H1 (cell line): Measurements from ENCODE around the gene MADD.

Experiments
- CHD2 ChIP-seq: IDR thresholded peaks from 2 replicates; pipeline ENCODE4 v1.6.1; 2012; ENCODE audit warnings: low read length, improper control_type of control experiment
- CTCF ChIP-seq, 3 experiments: IDR thresholded peaks; 1 replicate in 2 of 3; 2 replicates in 1 of 3; pipeline versions ENCODE4 v1.5.1 to v1.6.1; 2011; ENCODE audit warnings: low read length in 3 of 3, mild to moderate bottlenecking in 3 of 3, inconsistent platforms in 2 of 3, low read depth in 1 of 3, moderate library complexity in 1 of 3; ENCODE audit not compliant: insufficient read depth in 1 of 3; ENCODE audit errors: control extremely low read depth in 1 of 3
- EP300 ChIP-seq, 2 experiments: IDR thresholded peaks; 1 replicate in 1 of 2; 2 replicates in 1 of 2; pipeline ENCODE4 v1.6.1; 2011 to 2012; ENCODE audit warnings: low read depth in 2 of 2, low read length in 2 of 2, mild to moderate bottlenecking in 2 of 2, borderline replicate concordance in 1 of 2, inconsistent platforms in 1 of 2, moderate library complexity in 1 of 2
- MAX ChIP-seq: IDR thresholded peaks from 2 replicates; pipeline ENCODE4 v1.6.1; 2012; ENCODE audit warnings: inconsistent platforms
- POLR2AphosphoS5 ChIP-seq: IDR thresholded peaks from 2 replicates; pipeline ENCODE4 v1.6.1; 2011; ENCODE audit warnings: low read depth, low read length
- SIN3A ChIP-seq, 2 experiments: IDR thresholded peaks in 1 of 2; conservative IDR thresholded peaks in 1 of 2; 2 replicates each; pipeline ENCODE4 v1.6.1; 2011 to 2012; ENCODE audit warnings: low read length in 2 of 2, improper control_type of control experiment in 1 of 2, low read depth in 1 of 2, mild to moderate bottlenecking in 1 of 2
- SIX5 ChIP-seq: IDR thresholded peaks from 2 replicates; pipeline ENCODE4 v1.6.1; 2011; ENCODE audit warnings: mild to moderate bottlenecking, low read depth, low read length
- SP1 ChIP-seq: IDR thresholded peaks from 2 replicates; pipeline ENCODE4 v1.6.1; 2011; ENCODE audit warnings: low read depth, low read length
- TBP ChIP-seq: IDR thresholded peaks from 2 replicates; pipeline ENCODE4 v1.6.1; 2011; ENCODE audit warnings: low read depth, low read length, improper control_type of control experiment
- ZNF274 ChIP-seq: IDR thresholded peaks from 2 replicates; pipeline ENCODE4 v1.7.0; 2012; ENCODE audit warnings: low read length, borderline replicate concordance; ENCODE audit errors: extremely low read depth

- TF ChIP-seq SP1: no peak
- no peak for TF ChIP-seq CTCF (IDR thresholded peaks at IDR 0.05; ENCODE audit: control extremely low read depth in 1 of 3, insufficient read depth in 1 of 3, low read depth in 1 of 3, low read length in 3 of 3)
- TF ChIP-seq MAX: no peak
- TF ChIP-seq ZNF274: no peak
- TF ChIP-seq EP300 (IDR thresholded peaks at IDR 0.05; ENCODE audit: borderline replicate concordance in 1 of 2, low read depth in 2 of 2, low read length in 2 of 2): no peak
- no peak for TF ChIP-seq SIN3A (conservative IDR thresholded peaks at IDR 0.05 in 1 of 2, IDR thresholded peaks at IDR 0.05 in 1 of 2; ENCODE audit: low read depth in 1 of 2, low read length in 2 of 2)
- TF ChIP-seq CHD2: no peak
- no peak for TF ChIP-seq POLR2AphosphoS5
- TF ChIP-seq TBP: no peak
- TF ChIP-seq SIX5: no peak
Observed at GRCh38 chr11:47254386-47254785, 15.5 kb upstream of the MADD start.
